HEK293T (cell line): ENCODE data around the gene H3-3A.
A peak's percentile ranks its signal among the peaks of the same experiment; 100 is the strongest.

Source experiments
- CTCF ChIA-PET: fragments of 350-600 bp; formaldehyde crosslinking; extraction: SDS; loops from one replicate; lab custom pipeline; 2021; ENCODE audit warnings: antibody characterized with exemption, inconsistent platforms; lab: Yijun Ruan, JAX
- POLR2A ChIA-PET: fragments of 350-600 bp; formaldehyde crosslinking; extraction: SDS; loops from one replicate; lab custom pipeline; 2020; ENCODE audit warnings: antibody characterized with exemption, inconsistent platforms; lab: Yijun Ruan, JAX
- DNase-seq: peaks from one replicate; pipeline ENCODE4 v3.0.0; 2012; ENCODE audit warnings: mixed read lengths; ENCODE audit errors: extremely low spot score
- ARNT ChIP-seq: fragments of 450-650 bp; IDR thresholded peaks from 2 replicates; pipeline ENCODE4 v1.6.1; 2017; ENCODE audit warnings: mild to moderate bottlenecking
- BHLHE40 ChIP-seq: fragments of 450-650 bp; IDR thresholded peaks from 2 replicates; pipeline ENCODE4 v1.6.1; 2016; ENCODE audit warnings: mild to moderate bottlenecking, moderate library complexity, borderline replicate concordance
- CTBP1 ChIP-seq: fragments of 450-650 bp; IDR thresholded peaks from 2 replicates; pipeline ENCODE4 v1.6.1; 2016; ENCODE audit warnings: borderline replicate concordance
- ELF4 ChIP-seq: fragments of 450-650 bp; IDR thresholded peaks from 2 replicates; pipeline ENCODE4 v1.6.1; 2017; ENCODE audit warnings: antibody characterized with exemption
- FOXA1 ChIP-seq: fragments of 450-650 bp; IDR thresholded peaks from 2 replicates; pipeline ENCODE4 v1.6.1; 2016; ENCODE audit warnings: mild to moderate bottlenecking
- FOXK2 ChIP-seq: fragments of 450-650 bp; IDR thresholded peaks from 2 replicates; pipeline ENCODE4 v1.6.1; 2016; ENCODE audit warnings: mild to moderate bottlenecking
- FOXM1 ChIP-seq: fragments of 450-650 bp; IDR thresholded peaks from 2 replicates; pipeline ENCODE4 v1.6.1; 2017; ENCODE audit warnings: mild to moderate bottlenecking, borderline replicate concordance
- HDGF ChIP-seq: fragments of 450-650 bp; IDR thresholded peaks from 2 replicates; pipeline ENCODE4 v1.6.1; 2017; ENCODE audit warnings: antibody characterized with exemption, borderline replicate concordance
- L3MBTL2 ChIP-seq: fragments of 450-650 bp; conservative IDR thresholded peaks from 2 replicates; pipeline ENCODE4 v1.6.1; 2016; ENCODE audit warnings: mild to moderate bottlenecking
- LEF1 ChIP-seq: fragments of 450-650 bp; IDR thresholded peaks from 2 replicates; pipeline ENCODE4 v1.6.1; 2017; ENCODE audit warnings: mild to moderate bottlenecking, borderline replicate concordance
- NFRKB ChIP-seq: fragments of 450-650 bp; IDR thresholded peaks from 2 replicates; pipeline ENCODE4 v1.6.1; 2016; ENCODE audit warnings: mild to moderate bottlenecking, moderate library complexity
- PKNOX1 ChIP-seq: fragments of 450-650 bp; IDR thresholded peaks from 2 replicates; pipeline ENCODE4 v1.6.1; 2016
- SP1 ChIP-seq: fragments of 450-650 bp; IDR thresholded peaks from 2 replicates; pipeline ENCODE4 v1.6.1; 2017
- SUZ12 ChIP-seq: fragments of 450-650 bp; IDR thresholded peaks from 2 replicates; pipeline ENCODE4 v1.6.1; 2016; ENCODE audit warnings: mild to moderate bottlenecking
- TARDBP ChIP-seq: fragments of 450-650 bp; IDR thresholded peaks from 2 replicates; pipeline ENCODE4 v1.6.1; 2016
- ZNF384 ChIP-seq: fragments of 450-650 bp; IDR thresholded peaks from 2 replicates; pipeline ENCODE4 v1.6.1; 2016

The H3-3A gene

GRCh38 chr1:226063977-226064815, 1.7 kb downstream of the H3-3A start:
- DNase-seq: no peak
- POLR2A ChIA-PET: interaction anchor here (1.1 to 4.3 kb wide), 15 partner anchors 11 to 269 kb away, joined by 3 to 61 read pairs (median 13); partner anchors contain the start of gene SDE2
- CTCF ChIA-PET: interaction anchor here (0.8 to 2.3 kb wide), 27 partner anchors 10 to 208 kb away, joined by 3 to 24 read pairs (median 6); partner anchors contain the start of gene SDE2
- TF ChIP-seq ELF4: peak; percentile 65
- no peak; the same call in 1 of the 2 replicates for TF ChIP-seq TARDBP
- TF ChIP-seq PKNOX1: peak; percentile 40; the same call in 1 of the 2 replicates
- TF ChIP-seq ZNF384: peak; percentile 93
- TF ChIP-seq CTBP1: 0 out of 2 replicates have a peak, but pooled peaks have one; percentile 53

GRCh38 chr1:226064816-226065248, 2.3 kb downstream of the H3-3A start:
- peak; percentile 58 for DNase-seq
- CTCF ChIA-PET: interaction anchor here (0.5 to 1.9 kb wide), 31 partner anchors 9 to 207 kb away, joined by 3 to 24 read pairs (median 6); partner anchors contain the start of gene SDE2
- POLR2A ChIA-PET: interaction anchor here (1.1 to 2.5 kb wide), 9 partner anchors 14 to 268 kb away, joined by 3 to 20 read pairs (median 6); partner anchors contain the start of gene SDE2
- TF ChIP-seq HDGF (no peak), BHLHE40 (no peak), ARNT (no peak), LEF1 (no peak), FOXM1 (no peak), FOXA1 (no peak), ELF4 (no peak), CTBP1 (no peak), SP1 (no peak), ZNF384 (no peak)

GRCh38 chr1:226066415-226067078, 4.0 kb downstream of the H3-3A start:
- CTCF ChIA-PET: no interaction called here
- TF ChIP-seq TARDBP (no peak), HDGF (peak; percentile 51; the same call in 1 of the 2 replicates)
- DNase-seq: no peak
- POLR2A ChIA-PET: interaction anchor here (2.3 to 3.5 kb wide), 3 partner anchors 17 to 67 kb away, joined by 12 to 13 read pairs (median 13); partner anchors contain the start of gene SDE2

- DNase-seq: no peak
- TF ChIP-seq TARDBP: no peak
- TF ChIP-seq SP1: no peak
- no peak for TF ChIP-seq L3MBTL2
- ChIA-PET CTCF (interaction anchor here (1.0 kb wide), 1 partner anchor 55 kb away, joined by 4 read pairs; no protein-coding TSS in a partner anchor), POLR2A (interaction anchor here (3.5 kb wide), 1 partner anchor 13 kb away, joined by 13 read pairs; no protein-coding TSS in a partner anchor)
These were observed 7.4 kb downstream of the H3-3A start for GRCh38 chr1:226069811-226070489.

- TF ChIP-seq ARNT (no peak), SP1 (no peak), LEF1 (no peak), NFRKB (no peak), SUZ12 (no peak), CTBP1 (no peak), TARDBP (no peak), PKNOX1 (no peak)
- ChIA-PET POLR2A (interaction anchor here (0.7 to 2.9 kb wide), 2 partner anchors 10 to 11 kb away, joined by 4 to 22 read pairs; partner anchors contain the start of gene H3-3A), CTCF (interaction anchor here (0.7 kb wide), 1 partner anchor 10 kb away, joined by 3 read pairs; no protein-coding TSS in a partner anchor)
- no peak for DNase-seq
These were observed 9.8 kb downstream of the H3-3A start for GRCh38 chr1:226072347-226072746.

GRCh38 chr1:226073184-226073950, 10.9 kb downstream of the H3-3A start:
- CTCF ChIA-PET: interaction anchor here (0.6 to 2.6 kb wide), 4 partner anchors 9 to 524 kb away, joined by 3 to 11 read pairs (median 4); partner anchors contain the start of gene H3-3A
- no peak for DNase-seq
- TF ChIP-seq PKNOX1: no peak
- TF ChIP-seq TARDBP: no peak
- no peak for TF ChIP-seq ARNT
- no peak for TF ChIP-seq L3MBTL2
- TF ChIP-seq NFRKB: no peak
- TF ChIP-seq LEF1: no peak
- TF ChIP-seq FOXK2: no peak
- no peak for TF ChIP-seq ELF4
- TF ChIP-seq SUZ12: no peak
- no peak for TF ChIP-seq BHLHE40
- TF ChIP-seq SP1: no peak
- TF ChIP-seq CTBP1: no peak
- TF ChIP-seq FOXM1: no peak
- TF ChIP-seq ZNF384: no peak
- POLR2A ChIA-PET: interaction anchor here (2.9 to 5.2 kb wide), 2 partner anchors 10 to 11 kb away, joined by 22 to 32 read pairs; partner anchors contain the start of gene H3-3A
